RWPE2 (cell line): ENCODE data around the gene CATSPER3.
A peak's percentile ranks its signal among the peaks of the same experiment; 100 is the strongest.

Experiments
- ATAC-seq: fragments of 200-7000 bp; cut with Tn5 transposase; 3 replicates; pipeline ENCODE4 v1.9.1; 2021; ENCODE audit warnings: low read depth
- DNase-seq: peaks from one replicate; pipeline ENCODE4 v3.0.0-alpha.2; 2020; ENCODE audit warnings: low spot score
- H3K27ac ChIP-seq: fragments of 450-650 bp; 2 replicates; pipeline ENCODE4 v1.5.1; 2017; ENCODE audit warnings: mild to moderate bottlenecking; ENCODE audit not compliant: poor library complexity, severe bottlenecking
- H3K27me3 ChIP-seq: fragments of 250-450 bp; sonication (Bioruptor Pico); 2 replicates; pipeline ENCODE4 v1.5.1; 2021; ENCODE audit warnings: mild to moderate bottlenecking, moderate library complexity; ENCODE audit not compliant: insufficient read depth, poor library complexity, severe bottlenecking
- H3K36me3 ChIP-seq: fragments of 250-450 bp; sonication (Bioruptor Pico); 2 replicates; pipeline ENCODE4 v1.5.1; 2020; ENCODE audit warnings: low read depth, mild to moderate bottlenecking, moderate library complexity
- H3K4me1 ChIP-seq: fragments of 250-450 bp; sonication (Bioruptor Pico); 2 replicates; pipeline ENCODE4 v1.5.1; 2021; ENCODE audit warnings: mild to moderate bottlenecking, moderate library complexity; ENCODE audit not compliant: insufficient read depth, poor library complexity, severe bottlenecking
- H3K4me3 ChIP-seq: fragments of 250-450 bp; sonication (Bioruptor Pico); 2 replicates; pipeline ENCODE4 v1.5.1; 2021; ENCODE audit warnings: mild to moderate bottlenecking, moderate library complexity; ENCODE audit not compliant: severe bottlenecking
- H3K9me3 ChIP-seq: fragments of 250-450 bp; sonication (Bioruptor Pico); 2 replicates; pipeline ENCODE4 v1.5.1; 2021; ENCODE audit warnings: mild to moderate bottlenecking, moderate library complexity; ENCODE audit not compliant: severe bottlenecking
- TF ChIP-seq, protein P1 (sequence below): fragments of 450-650 bp; IDR thresholded peaks from one replicate; pipeline ENCODE4 v1.5.1; 2017; ENCODE audit warnings: mild to moderate bottlenecking, moderate library complexity; ENCODE audit not compliant: poor library complexity, severe bottlenecking

Gene CATSPER3

GRCh38 chr5:135030956-135031812 is 63.5 kb downstream of the CATSPER3 start:
- peaks cover 24% of the 10 kb centered on the region for H3K4me1 ChIP-seq
- DNase-seq (no peak), ATAC-seq (peak; percentile 4; the same call in 2 of the 3 replicates)
- TF ChIP-seq, protein P1, sequence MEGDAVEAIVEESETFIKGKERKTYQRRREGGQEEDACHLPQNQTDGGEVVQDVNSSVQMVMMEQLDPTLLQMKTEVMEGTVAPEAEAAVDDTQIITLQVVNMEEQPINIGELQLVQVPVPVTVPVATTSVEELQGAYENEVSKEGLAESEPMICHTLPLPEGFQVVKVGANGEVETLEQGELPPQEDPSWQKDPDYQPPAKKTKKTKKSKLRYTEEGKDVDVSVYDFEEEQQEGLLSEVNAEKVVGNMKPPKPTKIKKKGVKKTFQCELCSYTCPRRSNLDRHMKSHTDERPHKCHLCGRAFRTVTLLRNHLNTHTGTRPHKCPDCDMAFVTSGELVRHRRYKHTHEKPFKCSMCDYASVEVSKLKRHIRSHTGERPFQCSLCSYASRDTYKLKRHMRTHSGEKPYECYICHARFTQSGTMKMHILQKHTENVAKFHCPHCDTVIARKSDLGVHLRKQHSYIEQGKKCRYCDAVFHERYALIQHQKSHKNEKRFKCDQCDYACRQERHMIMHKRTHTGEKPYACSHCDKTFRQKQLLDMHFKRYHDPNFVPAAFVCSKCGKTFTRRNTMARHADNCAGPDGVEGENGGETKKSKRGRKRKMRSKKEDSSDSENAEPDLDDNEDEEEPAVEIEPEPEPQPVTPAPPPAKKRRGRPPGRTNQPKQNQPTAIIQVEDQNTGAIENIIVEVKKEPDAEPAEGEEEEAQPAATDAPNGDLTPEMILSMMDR: no peak
- peaks cover 56% of the 10 kb centered on the region for H3K36me3 ChIP-seq
- H3K4me3 ChIP-seq: peak overlapping the region; percentile 91
- no peaks in the 10 kb centered on the region for H3K9me3 ChIP-seq
- H3K27me3 ChIP-seq: no peaks in the 10 kb centered on the region
- peak overlapping the region; percentile 85 for H3K27ac ChIP-seq

DNA sequence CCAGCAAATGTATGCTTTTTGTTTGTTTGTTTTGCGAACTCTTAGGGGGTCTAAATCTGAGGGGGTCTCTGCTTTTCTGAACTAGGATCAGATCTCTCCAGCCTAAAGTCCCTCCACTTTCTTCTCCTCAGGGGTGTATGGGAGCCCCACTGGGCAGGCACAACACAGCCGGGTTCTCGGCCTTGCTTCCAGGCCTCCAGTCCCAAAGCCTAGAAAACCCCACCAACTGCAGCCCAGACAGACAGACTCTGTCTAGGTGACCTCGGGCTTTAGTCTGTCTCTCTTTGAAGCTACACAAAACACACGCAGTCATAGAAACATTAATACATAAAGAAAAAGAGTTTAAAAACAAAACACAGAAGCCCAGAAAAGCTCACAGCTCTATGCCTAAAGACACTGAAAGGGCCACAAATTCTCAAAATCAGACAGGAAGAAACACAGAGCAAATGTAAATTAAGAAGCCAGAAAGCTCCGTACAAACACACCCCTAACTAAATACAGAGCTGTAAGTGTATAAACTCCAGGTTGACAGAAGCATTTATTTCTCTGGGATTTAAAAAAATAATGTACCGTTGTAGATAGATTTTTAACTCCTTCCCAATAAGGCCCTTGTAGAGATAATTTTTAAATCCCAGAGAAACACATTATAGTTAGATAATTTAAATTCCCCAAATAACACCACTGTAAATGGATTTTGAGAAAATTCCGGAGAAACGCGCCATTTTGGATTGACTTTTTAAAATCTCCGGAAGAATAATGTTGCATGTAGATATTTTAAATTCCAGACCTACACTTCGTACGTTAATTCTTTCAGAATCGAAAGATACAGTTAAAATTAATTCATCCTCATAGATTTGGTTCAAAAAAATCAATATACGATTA is 64.3 kb downstream of the CATSPER3 start:
- H3K27ac ChIP-seq: peak overlapping the region; percentile 85
- no peaks in the 10 kb centered on the region for H3K27me3 ChIP-seq
- TF ChIP-seq, protein P1: no peak
- peaks cover 15% of the 10 kb centered on the region for H3K4me1 ChIP-seq
- no peaks in the 10 kb centered on the region for H3K9me3 ChIP-seq
- no peak for DNase-seq
- peak overlapping the region; percentile 91 for H3K4me3 ChIP-seq
- H3K36me3 ChIP-seq: peaks cover 47% of the 10 kb centered on the region
- no peak for ATAC-seq

GRCh38 chr5:135032695-135032998 is 64.9 kb downstream of the CATSPER3 start:
- TF ChIP-seq, protein P1: no peak
- ATAC-seq (no peak), DNase-seq (no peak)
- H3K36me3 ChIP-seq: peaks cover 44% of the 10 kb centered on the region
- peak overlapping the region; percentile 85 for H3K27ac ChIP-seq
- peak overlapping the region; percentile 91 for H3K4me3 ChIP-seq
- peaks cover 11% of the 10 kb centered on the region for H3K4me1 ChIP-seq
- H3K27me3 ChIP-seq: no peaks in the 10 kb centered on the region
- no peaks in the 10 kb centered on the region for H3K9me3 ChIP-seq

DNA sequence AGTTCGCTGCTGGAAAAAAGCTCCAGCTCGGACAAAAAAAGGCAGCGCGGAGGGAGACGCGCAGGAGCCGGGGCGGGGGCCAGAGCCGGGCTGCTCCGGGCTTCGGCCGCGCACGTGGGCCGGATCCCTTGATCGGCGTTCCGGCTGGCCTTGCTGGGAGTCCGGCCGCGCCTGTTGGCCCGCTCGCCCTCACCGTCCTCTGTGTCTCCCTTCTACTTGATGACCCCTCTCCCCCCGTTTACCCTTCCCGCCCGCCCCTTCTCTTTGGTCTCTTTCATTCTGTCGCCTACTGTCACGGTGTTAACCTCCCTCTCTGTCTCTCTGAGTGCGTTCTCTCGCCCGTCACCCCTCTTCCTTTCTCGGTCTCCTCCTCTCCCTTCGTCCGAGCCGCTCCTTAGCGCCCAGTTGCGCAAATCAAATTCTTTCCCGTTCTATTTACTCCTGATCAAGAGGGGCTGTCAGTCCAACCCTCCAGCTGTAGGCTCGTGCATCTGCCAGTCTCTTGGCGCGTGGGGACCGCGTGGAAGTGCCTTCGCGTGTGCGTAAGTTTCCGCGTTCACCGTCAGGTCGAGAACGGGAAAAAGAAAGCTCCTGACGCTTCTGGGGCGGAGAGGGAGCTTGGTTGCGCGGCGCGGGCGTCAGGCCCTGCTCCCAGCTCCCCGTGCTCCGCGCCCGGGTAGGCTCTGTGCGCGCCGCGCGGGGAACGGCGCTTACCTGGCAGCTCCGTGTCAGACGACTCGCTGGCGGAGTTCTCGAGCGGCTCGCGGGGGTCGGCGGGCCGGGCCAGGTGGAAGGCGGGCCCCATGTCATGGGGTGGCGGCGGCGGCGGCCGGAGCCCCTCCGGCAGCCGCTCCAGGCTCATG is 65.5 kb downstream of the CATSPER3 start:
- peak overlapping the region; percentile 85 for H3K27ac ChIP-seq
- no peak for DNase-seq

More for the DNA sequence above, 65.5 kb downstream of the CATSPER3 start:
- Histone ChIP-seq H3K36me3 (peaks cover 38% of the 10 kb centered on the region), H3K27me3 (peaks cover under 1% of the 10 kb centered on the region), H3K9me3 (no peaks in the 10 kb centered on the region), H3K4me3 (peak overlapping the region; percentile 91), H3K4me1 (peaks cover 6% of the 10 kb centered on the region)
- no peak for ATAC-seq
- TF ChIP-seq, protein P1: no peak
